H1 (cell line): ENCODE results near the gene VSTM4. TPM values are rescaled to one million over a fixed set of nuclear protein-coding genes. Genes with fewer than 3 reads are reported as not detected.

Source experiments
- CTCF ChIA-PET: fragments of 300-600 bp; sonication (Branson Sonifier 250); formaldehyde crosslinking; loops from one replicate; lab custom pipeline; 2021; ENCODE audit not compliant: partially characterized antibody; lab: Charles Lee
- POLR2A ChIA-PET: fragments of 300-600 bp; sonication (Branson Sonifier 250); formaldehyde crosslinking; loops from one replicate; lab custom pipeline; 2021; ENCODE audit warnings: inconsistent platforms; ENCODE audit not compliant: partially characterized antibody; lab: Charles Lee
- DNase-seq, 2 experiments: peaks; one replicate each; pipeline versions ENCODE4 v3.0.0 to v3.0.0-alpha.2; 2010 to 2022; ENCODE audit warnings: low spot score in 2 of 2, low read depth in 1 of 2, mixed read lengths in 1 of 2
- FAIRE-seq: peaks from 2 replicates; lab custom pipeline; 2011; peaks lifted over from hg19 to GRCh38; lab: Jason Lieb, UNC
- H2AFZ ChIP-seq: 2 replicates; pipeline ENCODE4 v1.8.1; 2012; ENCODE audit warnings: low read length, inconsistent platforms
- H2AK5ac ChIP-seq: 2 replicates; pipeline ENCODE4 v1.6.1; 2013; ENCODE audit warnings: low read depth, low read length
- H2BK120ac ChIP-seq: replicated peaks from 2 replicates; pipeline ENCODE3; 2013; ENCODE audit warnings: low read depth, low read length, inconsistent platforms
- H2BK12ac ChIP-seq: 2 replicates; pipeline ENCODE4 v1.6.1; 2013; ENCODE audit warnings: low read depth, low read length
- H2BK15ac ChIP-seq: 2 replicates; pipeline ENCODE4 v1.6.1; 2013; ENCODE audit warnings: low read length
- H2BK20ac ChIP-seq: 2 replicates; pipeline ENCODE4 v1.6.1; 2013; ENCODE audit warnings: low read length
- H2BK5ac ChIP-seq: 2 replicates; pipeline ENCODE4 v1.6.1; 2013; ENCODE audit warnings: low read depth, low read length
- H3K14ac ChIP-seq: 2 replicates; pipeline ENCODE4 v1.6.1; 2013; ENCODE audit warnings: inconsistent platforms; ENCODE audit not compliant: insufficient read length
- H3K18ac ChIP-seq: 2 replicates; pipeline ENCODE4 v1.6.1; 2013; ENCODE audit warnings: low read length; ENCODE audit errors: extremely low read depth
- H3K23ac ChIP-seq: 2 replicates; pipeline ENCODE4 v1.6.1; 2013; ENCODE audit warnings: inconsistent platforms; ENCODE audit not compliant: insufficient read length
- H3K23me2 ChIP-seq: 2 replicates; pipeline ENCODE4 v1.6.1; 2013; ENCODE audit warnings: low read depth, low read length
- H3K27ac ChIP-seq: 2 replicates; pipeline ENCODE4 v1.6.1; 2011; ENCODE audit warnings: low read depth, low read length, inconsistent platforms
- H3K27me3 ChIP-seq, 4 experiments: replicated peaks in 1 of 4; 1 replicate in 1 of 4; 2 replicates in 3 of 4; pipeline versions ENCODE4 v1.6.1 to v1.8.1; 2011 to 2013; ENCODE audit warnings: low read length in 3 of 4, mild to moderate bottlenecking in 3 of 4, inconsistent platforms in 2 of 4, mixed read lengths in 2 of 4, moderate library complexity in 1 of 4; ENCODE audit not compliant: control insufficient read depth in 3 of 4, insufficient read depth in 3 of 4; ENCODE audit errors: extremely low read depth in 1 of 4
- H3K36me3 ChIP-seq, 4 experiments: 2 replicates each; pipeline versions ENCODE4 v1.6.1 to v1.8.1; 2011 to 2013; ENCODE audit warnings: mild to moderate bottlenecking in 4 of 4, low read length in 3 of 4, moderate library complexity in 2 of 4, control low read depth in 1 of 4, inconsistent platforms in 1 of 4; ENCODE audit not compliant: insufficient read depth in 4 of 4, control insufficient read depth in 2 of 4
- H3K4ac ChIP-seq: replicated peaks from 2 replicates; pipeline ENCODE3; 2013; ENCODE audit warnings: low read length, low read depth, mixed read lengths, inconsistent platforms; ENCODE audit not compliant: insufficient read length
- H3K4me1 ChIP-seq, 4 experiments: replicated peaks in 1 of 4; 1 replicate in 1 of 4; 2 replicates in 3 of 4; pipeline versions ENCODE4 v1.6.1 to v1.8.1; 2011 to 2013; ENCODE audit warnings: low read length in 3 of 4, inconsistent platforms in 2 of 4, mixed read lengths in 1 of 4; ENCODE audit not compliant: insufficient read depth in 4 of 4, control insufficient read depth in 3 of 4
- H3K4me2 ChIP-seq, 2 experiments: 2 replicates each; pipeline versions ENCODE4 v1.6.1 to v1.8.1; 2011 to 2013; ENCODE audit warnings: low read depth in 2 of 2, low read length in 2 of 2, control low read depth in 1 of 2, inconsistent platforms in 1 of 2, mild to moderate bottlenecking in 1 of 2; ENCODE audit not compliant: insufficient read depth in 1 of 2
- H3K4me3 ChIP-seq, 4 experiments: fragments of 200-600, 300-600 bp in 1 of 4; sonication (generic), shearing (Covaris generic), sonication (Bioruptor Twin) in 1 of 4; 2 replicates each; pipeline versions ENCODE4 v1.5.1 to v1.8.1; 2011 to 2016; ENCODE audit warnings: low read length in 4 of 4, low read depth in 3 of 4, control low read depth in 2 of 4, inconsistent platforms in 2 of 4, mild to moderate bottlenecking in 2 of 4, mixed read lengths in 1 of 4, moderate library complexity in 1 of 4; ENCODE audit not compliant: insufficient read depth in 2 of 4; ENCODE audit errors: extremely low read depth in 1 of 4
- H3K56ac ChIP-seq: replicated peaks from 2 replicates; pipeline ENCODE3; 2013; ENCODE audit warnings: low read depth, mild to moderate bottlenecking, mixed read lengths, low read length, inconsistent platforms; ENCODE audit not compliant: insufficient read length
- H3K79me1 ChIP-seq: 2 replicates; pipeline ENCODE4 v1.6.1; 2013; ENCODE audit warnings: low read depth, low read length, control low read depth
- H3K79me2 ChIP-seq, 2 experiments: 2 replicates each; pipeline versions ENCODE4 v1.6.1 to v1.8.1; 2012 to 2013; ENCODE audit warnings: low read length in 2 of 2, mild to moderate bottlenecking in 2 of 2, inconsistent platforms in 1 of 2; ENCODE audit not compliant: insufficient read depth in 2 of 2, control insufficient read depth in 1 of 2
- H3K9ac ChIP-seq, 4 experiments: replicated peaks in 1 of 4; 1 replicate in 1 of 4; 2 replicates in 3 of 4; pipeline versions ENCODE4 v1.6.1 to v1.8.1; 2011 to 2013; ENCODE audit warnings: low read depth in 3 of 4, low read length in 3 of 4, control low read depth in 2 of 4, mild to moderate bottlenecking in 2 of 4, moderate library complexity in 2 of 4, inconsistent platforms in 1 of 4; ENCODE audit errors: extremely low read depth in 1 of 4
- H3K9me3 ChIP-seq, 2 experiments: 2 replicates each; pipeline versions ENCODE4 v1.6.1 to v1.8.1; 2012 to 2013; ENCODE audit warnings: mild to moderate bottlenecking in 2 of 2, moderate library complexity in 2 of 2, control low read depth in 1 of 2, inconsistent platforms in 1 of 2, low read depth in 1 of 2, low read length in 1 of 2, mixed read lengths in 1 of 2; ENCODE audit not compliant: insufficient read depth in 2 of 2
- H4K20me1 ChIP-seq, 2 experiments: replicated peaks in 1 of 2; 2 replicates each; pipeline versions ENCODE3 to v1.8.1; 2011 to 2013; ENCODE audit warnings: inconsistent platforms in 2 of 2, low read length in 2 of 2, mild to moderate bottlenecking in 1 of 2; ENCODE audit not compliant: insufficient read depth in 2 of 2, control insufficient read depth in 1 of 2
- H4K5ac ChIP-seq: 2 replicates; pipeline ENCODE4 v1.6.1; 2013; ENCODE audit warnings: low read length, low read depth, mixed read lengths, inconsistent platforms; ENCODE audit not compliant: insufficient read length
- H4K8ac ChIP-seq: 2 replicates; pipeline ENCODE4 v1.8.0; 2013; ENCODE audit warnings: mild to moderate bottlenecking, moderate library complexity, low read length, inconsistent platforms; ENCODE audit not compliant: insufficient read depth; ENCODE audit errors: extremely low read depth
- H4K91ac ChIP-seq: replicated peaks from 2 replicates; pipeline ENCODE3; 2013; ENCODE audit warnings: low read length, mixed read lengths, inconsistent platforms; ENCODE audit not compliant: insufficient read length
- SUZ12 ChIP-seq: fragments of 200-600 bp; sonication (generic); IDR thresholded peaks from 2 replicates; pipeline ENCODE4 v1.6.1; 2012; ENCODE audit warnings: mild to moderate bottlenecking, inconsistent platforms, low read length, moderate library complexity, mixed read lengths
- WGBS, 2 experiments: shearing (Covaris generic) in 1 of 2; methylation state at CpG; one replicate each; pipeline versions ENCODE4 v1.1.6 to v1.1.7; 2013 to 2015; ENCODE audit warnings: low lambda C conversion rate in 2 of 2, mixed read lengths in 2 of 2, inconsistent platforms in 1 of 2, low coverage in 1 of 2, missing lambda C conversion rate in 1 of 2; ENCODE audit not compliant: insufficient replicate concordance in 2 of 2, insufficient coverage in 1 of 2, insufficient read length in 1 of 2; ENCODE audit errors: extremely low coverage in 1 of 2, missing lambda C conversion rate in 1 of 2; 5-methylcytosine and 5-hydroxymethylcytosine counted together
- polyA plus RNA-seq, 7 experiments: library from polyadenylated mRNA; depleted of rRNA in 3 of 7; stranded (reverse) in 5 of 7; unstranded in 2 of 7; fragments of >200 nt in 5 of 7; fragments of 200-250 nt in 2 of 7; gene quantifications; 1 replicate in 5 of 7; 2 replicates in 1 of 7; 4 replicates in 1 of 7; pipeline versions ENCODE4 v1.2.1 to v1.2.3, GENCODE V29; 2011 to 2013; ENCODE audit warnings: missing spikeins in 2 of 7, mixed read lengths in 2 of 7
- total RNA-seq: library from RNA; stranded (reverse); fragmentation: NEBNext Ultra II Directional; extraction: Animal tissue kit (Norgen Biotek cat#: 25700); gene quantifications from 2 replicates; pipeline ENCODE4 v1.2.1, GENCODE V29; 2021

Gene VSTM4
- total and polyA plus RNA-seq, 2 of the 8 experiments (the other 6 are each of a cell fraction or from before 2014, with no cell fraction given) = 0.48 to 0.73 TPM

- no peak overlapping the region for H2AFZ ChIP-seq
- no peak overlapping the region for H3K14ac ChIP-seq
- no peak overlapping the region for H2BK120ac ChIP-seq
- H3K79me2 ChIP-seq = no peaks in the 10 kb centered on the region
- no peak overlapping the region for H2BK15ac ChIP-seq
- 84% methylated on average over 8 of the region's 8 CpGs; no CpG with 5 or more reads in 1 of the 2 experiments for WGBS, 2 experiments
- no peaks in the 10 kb centered on the region for H3K27me3 ChIP-seq
- H3K23ac ChIP-seq = no peak overlapping the region
- H3K4me3 ChIP-seq = no peak overlapping the region
- DNase-seq (no peak), FAIRE-seq (no peak)
- H3K9ac ChIP-seq = no peak overlapping the region
- no peak overlapping the region for H3K4me2 ChIP-seq
- H3K56ac ChIP-seq = no peak overlapping the region
- H3K36me3 ChIP-seq = no peaks in the 10 kb centered on the region
- POLR2A ChIA-PET = interaction anchor here (1.9 kb wide), 1 partner anchor 9 kb away, joined by 4 read pairs; no protein-coding TSS in a partner anchor
- no peak overlapping the region for H3K18ac ChIP-seq
- H3K23me2 ChIP-seq = no peaks in the 10 kb centered on the region
- 0 out of 2 replicates have a peak overlapping the region, but pooled peaks have one; percentile 50 for H2BK20ac ChIP-seq
- H3K79me1 ChIP-seq = no peaks in the 10 kb centered on the region
- no peak overlapping the region for H2BK12ac ChIP-seq
- no peak overlapping the region for H2AK5ac ChIP-seq
- no peak overlapping the region for H4K8ac ChIP-seq
- H3K4ac ChIP-seq = no peak overlapping the region
- TF ChIP-seq SUZ12 = no peak
- TF ChIP-seq, all 59 proteins: peak for 0
- peaks cover 1 to 6% (median 3%) of the 10 kb centered on the region in 4 experiments; a peak in 2 of 7 replicates for H3K4me1 ChIP-seq
- H3K9me3 ChIP-seq = no peaks in the 10 kb centered on the region
- no peak overlapping the region for H4K5ac ChIP-seq
- no peak overlapping the region for H4K91ac ChIP-seq
- no peak overlapping the region for H3K27ac ChIP-seq
- H2BK5ac ChIP-seq = no peak overlapping the region
- CTCF ChIA-PET = interaction anchor here (0.7 to 4.3 kb wide), 8 partner anchors 9 to 294 kb away, joined by 3 to 13 read pairs (median 4); no protein-coding TSS in a partner anchor
- no peaks in the 10 kb centered on the region for H4K20me1 ChIP-seq
Measured at GRCh38 chr10:49139028-49139845, 23.9 kb upstream of the VSTM4 start.
